GM10266 (cell line): Measurements from ENCODE around the gene NAT8.
"Not testable (repeated sequence)": the region's sequence is repeated elsewhere in the genome, so short reads cannot be mapped to it uniquely, and the experiment has no call there.

ENCODE experiments used
- DNase-seq: peaks from one replicate; pipeline ENCODE4 v3.0.0; 2012; ENCODE audit errors: extremely low spot score
- TF ChIP-seq, protein P1 (sequence below): IDR thresholded peaks from 2 replicates; pipeline ENCODE4 v1.5.1; 2012; ENCODE audit warnings: mild to moderate bottlenecking, low read depth; ENCODE audit not compliant: control insufficient read depth, insufficient read depth; ENCODE audit errors: missing control alignments

NAT8 gene, protein sequence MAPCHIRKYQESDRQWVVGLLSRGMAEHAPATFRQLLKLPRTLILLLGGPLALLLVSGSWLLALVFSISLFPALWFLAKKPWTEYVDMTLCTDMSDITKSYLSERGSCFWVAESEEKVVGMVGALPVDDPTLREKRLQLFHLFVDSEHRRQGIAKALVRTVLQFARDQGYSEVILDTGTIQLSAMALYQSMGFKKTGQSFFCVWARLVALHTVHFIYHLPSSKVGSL

DNA sequence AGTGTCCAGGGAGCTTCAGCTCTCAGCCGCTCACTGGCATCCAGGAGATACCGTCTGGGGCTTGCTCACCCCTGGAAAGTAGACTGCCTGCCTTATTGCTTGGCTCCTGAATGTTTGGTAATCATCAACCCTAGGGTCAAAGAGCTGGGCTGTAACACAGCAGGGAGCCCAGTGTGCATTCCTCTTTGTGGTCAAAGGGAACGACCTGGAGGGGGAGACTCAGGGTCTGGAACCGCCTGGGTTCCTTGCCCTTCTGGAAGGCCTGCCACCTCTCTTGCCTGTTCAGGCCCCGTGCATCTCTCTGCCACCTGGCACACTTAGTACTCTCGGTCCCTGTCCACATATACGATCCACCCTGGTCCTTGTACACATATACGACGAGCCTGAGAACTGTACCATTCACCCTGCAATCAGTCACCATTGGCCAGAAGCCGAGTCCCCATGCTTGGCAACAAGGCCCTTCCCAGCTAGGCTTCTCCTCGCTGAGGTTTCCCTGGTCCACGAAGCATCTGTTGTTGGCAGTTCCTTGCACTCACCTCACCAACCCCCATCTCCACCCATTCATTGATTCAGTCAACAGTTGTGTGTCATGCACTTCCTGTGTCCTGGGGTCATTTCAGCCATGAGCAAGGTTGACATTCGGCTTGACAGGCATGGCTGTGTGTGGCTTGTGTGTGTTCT lies at the start of gene NAT8:
TSS of gene NAT8 (minus strand) at position 85 of the 681 bp plus-strand sequence. CDS start 794 bp downstream, outside the sequence.
- TF ChIP-seq, protein P1, sequence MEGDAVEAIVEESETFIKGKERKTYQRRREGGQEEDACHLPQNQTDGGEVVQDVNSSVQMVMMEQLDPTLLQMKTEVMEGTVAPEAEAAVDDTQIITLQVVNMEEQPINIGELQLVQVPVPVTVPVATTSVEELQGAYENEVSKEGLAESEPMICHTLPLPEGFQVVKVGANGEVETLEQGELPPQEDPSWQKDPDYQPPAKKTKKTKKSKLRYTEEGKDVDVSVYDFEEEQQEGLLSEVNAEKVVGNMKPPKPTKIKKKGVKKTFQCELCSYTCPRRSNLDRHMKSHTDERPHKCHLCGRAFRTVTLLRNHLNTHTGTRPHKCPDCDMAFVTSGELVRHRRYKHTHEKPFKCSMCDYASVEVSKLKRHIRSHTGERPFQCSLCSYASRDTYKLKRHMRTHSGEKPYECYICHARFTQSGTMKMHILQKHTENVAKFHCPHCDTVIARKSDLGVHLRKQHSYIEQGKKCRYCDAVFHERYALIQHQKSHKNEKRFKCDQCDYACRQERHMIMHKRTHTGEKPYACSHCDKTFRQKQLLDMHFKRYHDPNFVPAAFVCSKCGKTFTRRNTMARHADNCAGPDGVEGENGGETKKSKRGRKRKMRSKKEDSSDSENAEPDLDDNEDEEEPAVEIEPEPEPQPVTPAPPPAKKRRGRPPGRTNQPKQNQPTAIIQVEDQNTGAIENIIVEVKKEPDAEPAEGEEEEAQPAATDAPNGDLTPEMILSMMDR = no peak
- no peak for DNase-seq

DNA sequence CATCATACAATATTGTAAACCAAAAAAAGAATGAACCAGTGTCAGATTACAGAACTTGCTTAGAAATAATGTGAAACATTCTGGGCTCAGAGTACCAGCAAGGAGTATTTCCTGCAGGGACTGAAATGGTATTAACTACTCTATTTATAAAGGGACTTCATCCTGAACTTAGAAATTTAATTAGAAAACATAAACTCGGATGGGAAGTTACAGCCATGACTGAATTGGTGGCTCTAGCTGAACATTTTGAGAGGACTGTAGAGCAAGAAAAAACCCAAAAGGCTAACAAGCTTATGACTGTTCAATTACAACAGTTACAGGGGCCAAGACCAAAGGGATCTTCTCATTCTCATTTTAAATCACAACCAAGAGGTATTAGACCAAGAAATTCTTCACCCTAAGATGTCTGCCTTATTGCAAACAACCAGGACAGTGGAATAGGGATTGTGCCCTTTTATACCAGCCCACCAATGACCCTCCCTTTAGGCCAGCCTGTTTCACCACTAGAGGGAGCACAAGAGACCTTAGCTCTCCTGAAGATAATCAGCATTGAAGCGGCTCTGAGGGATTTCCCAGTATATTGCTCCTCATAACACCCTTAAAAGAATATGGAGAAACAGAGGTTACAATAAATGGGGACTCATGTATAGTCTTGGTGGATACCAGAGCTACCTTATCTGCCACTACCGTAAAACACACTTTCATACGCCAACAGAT lies 48.3 kb upstream of the NAT8 start:
- not testable (repeated sequence) for DNase-seq

DNA sequence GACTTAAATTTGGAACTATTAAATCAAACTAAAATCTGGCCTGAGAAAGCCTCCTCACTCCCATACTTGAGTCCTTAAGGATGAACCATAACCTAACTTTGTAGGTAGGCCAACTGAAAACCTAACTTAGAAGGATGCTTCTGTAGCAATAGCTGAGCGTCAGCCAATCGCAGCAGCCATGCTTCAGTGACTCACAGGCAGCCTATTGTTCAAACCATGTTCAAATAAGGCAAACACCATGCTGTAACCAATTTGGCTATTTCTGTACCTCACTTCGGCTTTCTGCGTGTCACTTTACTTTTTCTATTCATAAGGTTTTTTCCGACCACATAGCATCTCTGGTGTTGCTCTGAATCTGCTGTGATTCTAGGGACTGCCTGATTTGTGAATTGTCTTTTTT lies 46.3 kb upstream of the NAT8 start:
- DNase-seq = not testable (repeated sequence)

More for the DNA sequence above, 48.3 kb upstream of the NAT8 start:
- TF ChIP-seq, protein P1 = peak; percentile 54

DNA sequence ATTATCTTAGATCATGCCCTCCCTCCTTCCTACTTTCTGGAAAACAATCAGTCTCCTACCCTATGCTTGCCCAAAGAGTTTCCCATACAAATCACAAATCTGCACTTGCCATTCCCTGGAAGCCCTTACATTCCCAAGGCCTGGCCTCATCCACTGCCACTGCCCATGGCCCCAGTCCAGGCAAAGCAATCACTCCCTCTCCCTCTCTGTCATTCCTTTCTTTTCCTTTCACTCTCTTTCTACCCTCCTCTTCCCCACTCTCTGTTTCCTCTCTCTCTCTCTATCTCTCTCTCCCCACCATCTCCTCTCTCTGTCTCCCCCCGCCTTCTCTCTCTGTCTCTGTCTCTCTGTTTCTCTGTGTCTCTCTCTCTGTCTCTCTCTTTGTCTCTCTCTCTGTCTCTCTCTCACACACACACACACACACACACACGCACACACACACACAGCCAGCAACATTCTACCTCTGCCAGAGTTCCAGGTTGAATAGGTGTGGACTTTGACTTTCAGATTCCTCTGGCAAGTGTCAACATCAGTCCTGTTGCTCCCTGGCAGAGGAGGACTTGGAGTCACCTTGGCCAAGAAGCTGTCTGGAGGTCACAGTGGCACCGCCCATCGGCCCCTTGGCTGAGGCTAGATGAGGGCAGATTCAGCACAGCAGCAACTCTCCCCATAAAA lies 43.7 kb upstream of the NAT8 start:
- no peak for DNase-seq
- TF ChIP-seq, protein P1 = no peak

DNA sequence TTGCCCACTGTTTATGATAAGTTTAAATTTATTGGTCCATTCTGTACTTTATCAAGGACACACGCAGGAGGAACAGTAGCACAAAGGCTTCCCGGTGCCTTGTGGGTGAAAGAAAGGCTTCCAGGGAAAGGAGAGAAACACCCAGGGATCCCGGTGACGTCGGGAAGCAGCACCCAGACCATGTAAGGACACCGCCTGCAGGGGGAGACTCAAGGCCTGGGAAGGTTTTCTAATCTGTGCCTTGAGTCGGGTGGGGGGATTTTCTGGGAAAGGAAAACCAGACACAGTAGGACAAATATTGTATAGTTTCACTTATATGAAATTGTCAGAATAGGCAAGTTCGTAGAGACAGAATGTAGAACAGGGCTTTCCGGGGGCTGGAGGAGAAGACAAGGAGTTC lies 42.7 kb upstream of the NAT8 start:
- DNase-seq = not testable (repeated sequence)

DNA sequence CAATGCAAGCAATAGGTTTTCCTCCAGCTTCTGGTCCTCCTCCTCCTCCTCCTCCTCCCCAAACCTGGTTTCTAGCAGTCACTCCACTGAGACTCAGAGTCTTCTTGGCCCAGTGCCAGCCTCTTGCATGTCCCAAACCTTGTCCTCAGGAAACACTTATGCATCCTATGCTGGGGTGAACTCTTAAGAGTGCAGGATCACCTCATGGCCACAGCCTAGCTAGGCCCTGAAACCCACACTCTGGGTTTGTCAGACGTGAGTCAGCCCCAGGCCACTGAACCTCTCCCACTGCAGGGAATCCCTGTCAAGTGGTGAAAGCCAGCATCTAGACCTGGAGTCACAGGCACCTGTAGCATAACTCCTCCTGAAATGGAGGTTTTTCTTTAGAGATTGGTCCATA lies 42.1 kb upstream of the NAT8 start:
- DNase-seq = not testable (repeated sequence)

DNA sequence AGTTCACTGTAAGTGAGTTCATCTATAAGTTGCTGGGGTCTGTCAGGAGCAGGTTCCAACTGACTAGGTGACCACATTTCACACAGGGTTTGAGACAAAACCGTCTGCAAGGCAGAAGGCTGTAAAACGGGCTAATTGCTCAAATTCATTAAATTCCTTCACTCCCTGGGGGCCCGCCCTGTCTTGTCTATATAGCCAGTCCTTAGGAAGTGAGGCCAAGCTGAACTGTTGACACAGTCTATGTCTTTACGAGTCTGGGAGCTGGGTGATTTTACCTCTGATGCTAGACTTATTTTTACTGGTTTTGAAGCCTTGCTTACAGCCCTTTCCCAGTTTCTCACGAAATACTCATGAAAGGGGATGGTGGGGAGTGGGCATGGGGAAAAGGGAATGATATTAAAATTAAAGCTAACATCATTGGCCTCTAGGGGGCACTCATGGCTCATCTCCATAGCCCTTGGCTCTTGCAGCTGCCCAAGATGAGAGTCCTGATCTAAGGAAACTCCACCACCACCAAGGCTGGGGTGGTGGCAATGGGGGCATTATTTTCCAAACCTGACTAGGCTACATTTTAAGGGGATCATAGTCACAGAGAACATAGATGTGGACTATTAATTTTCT lies 37.8 kb upstream of the NAT8 start:
- DNase-seq = peak; percentile 15
- TF ChIP-seq, protein P1 = peak; percentile 57

DNA sequence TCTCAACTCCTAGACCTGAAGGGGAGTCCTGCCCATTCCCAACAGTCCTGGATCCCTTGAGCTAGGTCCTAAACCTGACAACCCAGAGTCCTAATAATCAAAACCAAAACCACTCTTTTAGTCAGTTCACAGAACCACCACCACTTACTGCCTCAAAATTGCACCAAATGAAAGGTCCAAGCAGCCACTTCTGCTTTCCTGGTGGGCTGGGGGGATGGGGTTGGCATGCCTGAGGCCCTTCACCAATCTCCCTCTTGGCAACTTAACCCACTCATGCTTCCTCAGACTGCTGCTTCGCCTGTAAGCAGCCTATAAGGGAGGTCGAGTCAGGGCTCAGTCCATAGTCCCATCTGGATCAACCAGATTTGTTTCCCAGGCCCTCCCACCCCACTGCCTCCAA lies 37.0 kb upstream of the NAT8 start:
- not testable (repeated sequence) for DNase-seq

DNA sequence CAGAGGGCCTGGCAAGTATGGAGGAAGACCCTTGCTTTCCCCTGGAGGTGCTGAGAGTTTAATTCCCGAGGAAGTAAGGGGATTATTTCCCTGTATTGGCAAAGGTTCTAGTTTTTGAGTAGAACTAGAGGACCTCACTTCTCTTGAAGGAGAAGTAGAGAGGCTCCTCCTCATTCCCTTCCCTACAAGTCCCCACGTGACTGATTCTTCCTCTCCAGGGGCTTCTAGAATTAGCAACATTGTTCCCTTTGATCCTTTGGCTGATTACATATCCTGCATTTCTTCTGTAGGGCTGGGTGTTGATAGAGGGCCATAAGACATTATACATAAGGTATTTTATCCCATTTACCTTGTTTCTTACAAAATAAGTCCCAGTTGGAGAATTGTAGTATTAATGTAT lies 35.8 kb upstream of the NAT8 start:
- DNase-seq = not testable (repeated sequence)

DNA sequence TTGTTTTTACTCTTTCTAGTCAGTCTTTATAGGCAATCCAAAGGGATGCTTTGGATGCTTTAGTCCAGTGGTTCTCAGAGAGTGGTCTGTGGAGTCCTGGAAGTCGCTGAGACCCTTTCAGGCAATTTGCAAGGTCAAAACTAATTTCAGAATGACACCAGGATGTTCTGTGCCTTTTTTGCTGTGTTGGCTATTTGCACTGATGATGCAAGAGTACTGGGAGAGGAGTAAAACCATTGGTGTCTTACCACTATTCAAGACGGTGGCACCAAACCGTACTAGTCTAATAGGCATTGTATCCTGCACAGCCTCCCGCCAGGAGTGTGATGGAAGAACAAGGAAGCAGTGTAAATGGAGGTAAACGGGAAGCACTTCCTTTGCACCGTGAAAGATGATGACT lies 34.0 kb upstream of the NAT8 start:
- DNase-seq = not testable (repeated sequence)
